ENCODE measurements around the gene DOCK4. TPM values are rescaled to one million over a fixed set of nuclear protein-coding genes. Genes with fewer than 3 reads are reported as not detected.

Gene DOCK4
- total and polyA plus RNA-seq, 2 of the 8 experiments (the other 6 are each of a cell fraction or from before 2014, with no cell fraction given) = 5.1 to 23.6 TPM

DNA sequence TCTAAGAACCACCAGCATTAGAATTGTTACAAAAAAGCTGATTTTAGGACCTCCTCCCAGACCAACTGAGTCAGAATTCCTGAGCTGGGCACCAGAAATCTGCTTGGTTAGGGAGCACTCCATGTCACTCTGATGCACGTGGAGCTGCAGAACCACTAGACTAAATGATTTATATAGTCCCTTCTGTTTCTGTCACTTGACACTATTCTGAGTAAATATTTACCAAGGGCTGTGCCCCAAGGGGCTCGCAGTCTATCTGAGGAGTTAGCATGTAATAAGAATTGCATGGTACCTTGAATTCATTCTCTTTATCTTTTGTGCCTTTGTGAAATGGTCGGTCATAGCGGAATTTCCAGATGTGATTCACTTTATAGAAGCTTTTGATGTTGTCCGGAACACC lies 447.9 kb downstream of the DOCK4 start (continued):
- no peak for TF ChIP-seq CTBP2 (IDR thresholded peaks at IDR 0.05; ENCODE audit: borderline replicate concordance, insufficient read depth, insufficient read length, low read length)
- no peak for TF ChIP-seq EGR1 (IDR thresholded peaks at IDR 0.05; ENCODE audit: borderline replicate concordance, low read depth, low read length)

Measured in H1 (cell line).